Activated CD8-positive, alpha-beta T cell treated with anti-CD3 and anti-CD28 coated beads, Interleukin-2, amount 10 ng/mL, durations not matched to agents 7 days and 5 days (primary cell): ENCODE measurements around the gene TBC1D19. TPM values are rescaled to one million over a fixed set of nuclear protein-coding genes. Genes with fewer than 3 reads are reported as not detected.

Source experiments
- ATAC-seq: fragments of 150-1000 bp; cut with Tn5 transposase; one replicate; pipeline ENCODE4 v1.10.0; 2021; ENCODE audit warnings: moderate library complexity
- CTCF ChIA-PET: fragments of 350-600 bp; sonication (Branson Sonifier 250); formaldehyde crosslinking; loops from one replicate; lab custom pipeline; 2021; ENCODE audit warnings: antibody characterized with exemption; lab: Charles Lee
- POLR2A ChIA-PET: fragments of 350-600 bp; sonication (Branson Sonifier 250); formaldehyde crosslinking; loops from one replicate; lab custom pipeline; 2021; ENCODE audit warnings: antibody characterized with exemption; lab: Charles Lee
- DNase-seq: peaks from one replicate; pipeline ENCODE4 v3.0.0-alpha.2; 2020
- H3K27ac Mint-ChIP-seq: one replicate; pipeline ENCODE4 v1.8.0; 2021; ENCODE audit warnings: mild to moderate bottlenecking, mixed read lengths
- H3K27me3 Mint-ChIP-seq: one replicate; pipeline ENCODE4 v1.8.0; 2021; ENCODE audit warnings: low read depth, mixed read lengths
- H3K36me3 Mint-ChIP-seq: one replicate; pipeline ENCODE4 v1.8.0; 2021; ENCODE audit warnings: low read depth, mixed read lengths
- H3K4me1 Mint-ChIP-seq: one replicate; pipeline ENCODE4 v1.8.0; 2021; ENCODE audit warnings: low read depth, mixed read lengths
- H3K4me3 Mint-ChIP-seq: one replicate; pipeline ENCODE4 v1.8.0; 2021; ENCODE audit warnings: mild to moderate bottlenecking, mixed read lengths
- H3K9me3 Mint-ChIP-seq: one replicate; pipeline ENCODE4 v1.8.0; 2022; ENCODE audit warnings: mixed read lengths; ENCODE audit not compliant: insufficient read depth
- total RNA-seq, 2 experiments: library from RNA; stranded (reverse); gene quantifications; one replicate each; pipeline ENCODE4 v1.2.3, GENCODE V29; 2021

Gene TBC1D19
- total RNA-seq, 2 experiments from 2014 or later: 4.7 to 5.7 TPM

- Mint-ChIP-seq H3K4me1 (peaks cover 4% of the 10 kb centered on the region), H3K36me3 (peaks cover 3% of the 10 kb centered on the region), H3K4me3 (no peak overlapping the region), H3K27me3 (no peaks in the 10 kb centered on the region), H3K27ac (no peak overlapping the region), H3K9me3 (no peaks in the 10 kb centered on the region)
- ChIA-PET CTCF (no interaction called here), POLR2A (no interaction called here)
- ATAC-seq: no peak
- no peak for DNase-seq
Observed at GRCh38 chr4:26764231-26764630, 180.3 kb downstream of the TBC1D19 start.

- DNase-seq (no peak), ATAC-seq (no peak)
- peaks cover 3% of the 10 kb centered on the region for H3K36me3 Mint-ChIP-seq
- no peak overlapping the region for H3K4me3 Mint-ChIP-seq
- H3K4me1 Mint-ChIP-seq: peaks cover 4% of the 10 kb centered on the region
- no peaks in the 10 kb centered on the region for H3K9me3 Mint-ChIP-seq
- H3K27me3 Mint-ChIP-seq: no peaks in the 10 kb centered on the region
- ChIA-PET CTCF (interaction anchor here (1.2 kb wide), 1 partner anchor 10 kb away, joined by 3 read pairs; no protein-coding TSS in a partner anchor), POLR2A (no interaction called here)
- H3K27ac Mint-ChIP-seq: no peak overlapping the region
Observed at GRCh38 chr4:26765515-26765914, 181.6 kb downstream of the TBC1D19 start.

- no peaks in the 10 kb centered on the region for H3K27me3 Mint-ChIP-seq
- ChIA-PET POLR2A (no interaction called here), CTCF (no interaction called here)
- H3K36me3 Mint-ChIP-seq: peaks cover 3% of the 10 kb centered on the region
- ATAC-seq: no peak
- H3K4me3 Mint-ChIP-seq: no peak overlapping the region
- H3K4me1 Mint-ChIP-seq: peaks cover 4% of the 10 kb centered on the region
- no peaks in the 10 kb centered on the region for H3K9me3 Mint-ChIP-seq
- DNase-seq: no peak
- no peak overlapping the region for H3K27ac Mint-ChIP-seq
Observed at GRCh38 chr4:26766141-26766540, 182.3 kb downstream of the TBC1D19 start.

GRCh38 chr4:26772096-26772873, 188.4 kb downstream of the TBC1D19 start:
- ATAC-seq (no peak), DNase-seq (no peak)
- Mint-ChIP-seq H3K27ac (no peak overlapping the region), H3K9me3 (peaks cover 6% of the 10 kb centered on the region), H3K4me3 (no peak overlapping the region), H3K4me1 (no peaks in the 10 kb centered on the region), H3K36me3 (no peaks in the 10 kb centered on the region), H3K27me3 (no peaks in the 10 kb centered on the region)
- ChIA-PET POLR2A (no interaction called here), CTCF (no interaction called here)

- POLR2A ChIA-PET: no interaction called here
- H3K36me3 Mint-ChIP-seq: no peaks in the 10 kb centered on the region
- H3K27me3 Mint-ChIP-seq: no peaks in the 10 kb centered on the region
- DNase-seq (no peak), ATAC-seq (no peak)
- no peak overlapping the region for H3K4me3 Mint-ChIP-seq
- CTCF ChIA-PET: no interaction called here
- peaks cover under 1% of the 10 kb centered on the region for H3K9me3 Mint-ChIP-seq
- peaks cover 2% of the 10 kb centered on the region for H3K4me1 Mint-ChIP-seq
- H3K27ac Mint-ChIP-seq: no peak overlapping the region
Observed at GRCh38 chr4:26779224-26779623, 195.3 kb downstream of the TBC1D19 start.

- Mint-ChIP-seq H3K27me3 (no peaks in the 10 kb centered on the region), H3K4me3 (no peak overlapping the region), H3K27ac (no peak overlapping the region), H3K9me3 (no peaks in the 10 kb centered on the region), H3K36me3 (no peaks in the 10 kb centered on the region), H3K4me1 (peaks cover 2% of the 10 kb centered on the region)
- DNase-seq (no peak), ATAC-seq (no peak)
- CTCF ChIA-PET: no interaction called here
- POLR2A ChIA-PET: no interaction called here
Observed at GRCh38 chr4:26779674-26780073, 195.8 kb downstream of the TBC1D19 start.

GRCh38 chr4:26780539-26780938, 196.7 kb downstream of the TBC1D19 start:
- CTCF ChIA-PET: no interaction called here
- no peak for DNase-seq
- H3K27ac Mint-ChIP-seq: no peak overlapping the region
- H3K4me1 Mint-ChIP-seq: peaks cover 2% of the 10 kb centered on the region
- H3K36me3 Mint-ChIP-seq: no peaks in the 10 kb centered on the region
- no peaks in the 10 kb centered on the region for H3K27me3 Mint-ChIP-seq
- no peak overlapping the region for H3K4me3 Mint-ChIP-seq
- POLR2A ChIA-PET: no interaction called here
- no peaks in the 10 kb centered on the region for H3K9me3 Mint-ChIP-seq
- ATAC-seq: no peak

GRCh38 chr4:26782168-26782829, 198.4 kb downstream of the TBC1D19 start:
- Mint-ChIP-seq H3K9me3 (no peaks in the 10 kb centered on the region), H3K4me1 (peaks cover 2% of the 10 kb centered on the region), H3K36me3 (no peaks in the 10 kb centered on the region), H3K27ac (no peak overlapping the region), H3K4me3 (no peak overlapping the region), H3K27me3 (no peaks in the 10 kb centered on the region)
- ATAC-seq: no peak
- CTCF ChIA-PET: no interaction called here
- DNase-seq: no peak
- POLR2A ChIA-PET: no interaction called here

- Mint-ChIP-seq H3K27ac (no peak overlapping the region), H3K27me3 (no peaks in the 10 kb centered on the region), H3K4me1 (peaks cover 3% of the 10 kb centered on the region), H3K9me3 (no peaks in the 10 kb centered on the region), H3K4me3 (no peak overlapping the region), H3K36me3 (no peaks in the 10 kb centered on the region)
- POLR2A ChIA-PET: no interaction called here
- ATAC-seq (no peak), DNase-seq (no peak)
- CTCF ChIA-PET: no interaction called here
Observed at GRCh38 chr4:26782830-26783202, 198.9 kb downstream of the TBC1D19 start.

- CTCF ChIA-PET: no interaction called here
Observed at GRCh38 chr4:26784207-26784865, 200.5 kb downstream of the TBC1D19 start.

GRCh38 chr4:26785312-26785711, 201.4 kb downstream of the TBC1D19 start:
- DNase-seq: no peak
- Mint-ChIP-seq H3K4me3 (no peak overlapping the region), H3K4me1 (peaks cover 11% of the 10 kb centered on the region)

More at GRCh38 chr4:26784207-26784865, 200.5 kb downstream of the TBC1D19 start:
- H3K27me3 Mint-ChIP-seq: no peaks in the 10 kb centered on the region
- no peaks in the 10 kb centered on the region for H3K36me3 Mint-ChIP-seq
- H3K9me3 Mint-ChIP-seq: no peaks in the 10 kb centered on the region
- H3K4me3 Mint-ChIP-seq: no peak overlapping the region
- H3K4me1 Mint-ChIP-seq: peaks cover 11% of the 10 kb centered on the region
- POLR2A ChIA-PET: interaction anchor here (0.6 kb wide), 1 partner anchor 34 kb away, joined by 3 read pairs; no protein-coding TSS in a partner anchor
- no peak for ATAC-seq
- no peak overlapping the region for H3K27ac Mint-ChIP-seq
- no peak for DNase-seq

GRCh38 chr4:26785810-26786209, 201.9 kb downstream of the TBC1D19 start:
- H3K27ac Mint-ChIP-seq: no peak overlapping the region
- H3K4me1 Mint-ChIP-seq: peaks cover 11% of the 10 kb centered on the region
- no peak overlapping the region for H3K4me3 Mint-ChIP-seq
- peaks cover 5% of the 10 kb centered on the region for H3K9me3 Mint-ChIP-seq
- no peaks in the 10 kb centered on the region for H3K36me3 Mint-ChIP-seq
- POLR2A ChIA-PET: no interaction called here
- ATAC-seq: no peak
- CTCF ChIA-PET: no interaction called here
- no peak for DNase-seq
- no peaks in the 10 kb centered on the region for H3K27me3 Mint-ChIP-seq

More at GRCh38 chr4:26785312-26785711, 201.4 kb downstream of the TBC1D19 start:
- POLR2A ChIA-PET: no interaction called here
- H3K27ac Mint-ChIP-seq: no peak overlapping the region
- CTCF ChIA-PET: no interaction called here
- H3K27me3 Mint-ChIP-seq: no peaks in the 10 kb centered on the region
- peaks cover 5% of the 10 kb centered on the region for H3K9me3 Mint-ChIP-seq
- no peaks in the 10 kb centered on the region for H3K36me3 Mint-ChIP-seq
- ATAC-seq: no peak
